GM18870 (cell line): ENCODE data around the gene ZYX.
"Not testable (repeated sequence)": the region's sequence is repeated elsewhere in the genome, so short reads cannot be mapped to it uniquely, and the experiment has no call there.

Experiments used
- ATAC-seq: cut with Tn5 transposase; IDR thresholded peaks from one replicate; pipeline ENCODE4 v1.9.1; 2021; ENCODE audit warnings: moderate library complexity; ENCODE audit not compliant: unreplicated experiment

ZYX gene

GRCh38 chr7:143384661-143385631, 3.8 kb downstream of the ZYX start:
- no peak for ATAC-seq

- ATAC-seq: peak; percentile 35
Observed at GRCh38 chr7:143385891-143386781, 5.0 kb downstream of the ZYX start.

- no peak for ATAC-seq
Observed at GRCh38 chr7:143387156-143387975, 6.2 kb downstream of the ZYX start.

GRCh38 chr7:143388051-143388450, 6.9 kb downstream of the ZYX start:
- no peak for ATAC-seq

GRCh38 chr7:143388491-143389101, 7.5 kb downstream of the ZYX start:
- ATAC-seq: no peak

- ATAC-seq: no peak
Observed at GRCh38 chr7:143389316-143390103, 8.4 kb downstream of the ZYX start.

- ATAC-seq: no peak
Observed at GRCh38 chr7:143390104-143390772, 9.1 kb downstream of the ZYX start.

- no peak for ATAC-seq
Observed at GRCh38 chr7:143390773-143391317, 9.7 kb downstream of the ZYX start.

GRCh38 chr7:143391462-143392404, 10.6 kb downstream of the ZYX start:
- no peak for ATAC-seq

GRCh38 chr7:143392427-143392826, 11.3 kb downstream of the ZYX start:
- not testable (repeated sequence) for ATAC-seq

GRCh38 chr7:143392875-143393266, 11.7 kb downstream of the ZYX start:
- ATAC-seq: no peak

- no peak for ATAC-seq
Observed at GRCh38 chr7:143393267-143394041, 12.3 kb downstream of the ZYX start.

GRCh38 chr7:143394068-143394467, 12.9 kb downstream of the ZYX start:
- no peak for ATAC-seq

GRCh38 chr7:143394777-143395176, 13.6 kb downstream of the ZYX start:
- no peak for ATAC-seq

- ATAC-seq: no peak
Observed at GRCh38 chr7:143395187-143396149, 14.3 kb downstream of the ZYX start.

GRCh38 chr7:143396182-143396581, 15.0 kb downstream of the ZYX start:
- no peak for ATAC-seq
